ENCODE measurements around the gene FOXP1. TPM values are rescaled to one million over a fixed set of nuclear protein-coding genes. Genes with fewer than 3 reads are reported as not detected.

FOXP1 gene
- total and polyA plus RNA-seq, 2 donors (not counting 1 experiment from before 2014, with no cell fraction given): 91.1 to 508 TPM

- ATAC-seq (ENCODE audit: low read depth) (no peak), DNase-seq (no peak)
- no peak overlapping the region for H2AFZ ChIP-seq (ENCODE audit: insufficient read depth, low read depth, low read length, poor library complexity, severe bottlenecking)
- Mint-ChIP-seq H3K4me1 (peaks cover 35% of the 10 kb centered on the region), H3K9me3 (ENCODE audit: insufficient read depth) (no peaks in the 10 kb centered on the region), H3K4me3 (no peak overlapping the region), H3K27me3 (no peaks in the 10 kb centered on the region), H3K27ac (peak overlapping the region; percentile 16)
- peaks cover 29% of the 10 kb centered on the region for H4K20me1 ChIP-seq (ENCODE audit: control insufficient read depth, insufficient read depth, low read length, poor library complexity, severe bottlenecking)
- no peaks in the 10 kb centered on the region for H3K27me3 ChIP-seq (replicated peaks in 1 of 4; ENCODE audit: control extremely low read depth in 1 of 4, control insufficient read depth in 3 of 4, insufficient read depth in 4 of 4, low read length in 3 of 4)
- WGBS (ENCODE audit: insufficient coverage): no CpG with 5 or more reads among the region's 4 CpGs
- H3K9ac ChIP-seq (ENCODE audit: low read length): no peak overlapping the region
- peaks cover 98% of the 10 kb centered on the region for H3K79me2 ChIP-seq (ENCODE audit: control insufficient read depth, insufficient read depth, low read length)
- H3K4me3 ChIP-seq (ENCODE audit: control extremely low read depth in 1 of 5, extremely low read depth in 1 of 5, insufficient read depth in 1 of 5, low read depth in 2 of 5, low read length in 4 of 5): no peak overlapping the region
- no peak for TF ChIP-seq CTCF (IDR thresholded peaks at IDR 0.05)
- TF ChIP-seq EZH2 (IDR thresholded peaks at IDR 0.05; ENCODE audit: borderline replicate concordance, insufficient read depth, low read depth, low read length, poor library complexity, severe bottlenecking): no peak
- no peak overlapping the region for H3K27ac ChIP-seq (ENCODE audit: low read length in 2 of 2)
- ChIA-PET CTCF (no interaction called here), POLR2A (no interaction called here)
- H3K36me3 ChIP-seq (replicated peaks in 1 of 2; ENCODE audit: control extremely low read depth in 1 of 2, control insufficient read depth in 1 of 2, extremely low read depth in 1 of 2, insufficient read depth in 2 of 2, low read length in 1 of 2): peaks cover 9 to 11% of the 10 kb centered on the region in 2 experiments
- H3K9me3 ChIP-seq (ENCODE audit: control extremely low read depth in 1 of 3, control insufficient read depth in 2 of 3, insufficient read depth in 1 of 3, low read length in 2 of 3): no peaks in the 10 kb centered on the region
- intact Hi-C loops (cut with micrococcal nuclease): no loop called here
- H3K4me1 ChIP-seq (ENCODE audit: control insufficient read depth in 2 of 2, insufficient read depth in 2 of 2, low read length in 2 of 2): peaks cover 0 to under 1% of the 10 kb centered on the region in 2 donors
- no peak overlapping the region for H3K4me2 ChIP-seq (replicated peaks; ENCODE audit: low read depth, low read length, poor library complexity, severe bottlenecking)
These were observed 295.1 kb downstream of the FOXP1 start for GRCh38 chr3:71288269-71288930.

GRCh38 chr3:71285086-71285485, 298.4 kb downstream of the FOXP1 start:
- DNase-seq (no peak), ATAC-seq (ENCODE audit: low read depth) (no peak)
- H3K36me3 ChIP-seq (replicated peaks in 1 of 2; ENCODE audit: control extremely low read depth in 1 of 2, control insufficient read depth in 1 of 2, extremely low read depth in 1 of 2, insufficient read depth in 2 of 2, low read length in 1 of 2): peaks cover 9 to 11% of the 10 kb centered on the region in 2 experiments
- no peaks in the 10 kb centered on the region for H3K27me3 Mint-ChIP-seq
- peaks cover 29% of the 10 kb centered on the region for H4K20me1 ChIP-seq (ENCODE audit: control insufficient read depth, insufficient read depth, low read length, poor library complexity, severe bottlenecking)
- TF ChIP-seq EZH2 (IDR thresholded peaks at IDR 0.05; ENCODE audit: borderline replicate concordance, insufficient read depth, low read depth, low read length, poor library complexity, severe bottlenecking) (no peak), CTCF (IDR thresholded peaks at IDR 0.05) (no peak)
- H3K4me2 ChIP-seq (replicated peaks; ENCODE audit: low read depth, low read length, poor library complexity, severe bottlenecking): no peak overlapping the region
- no peak overlapping the region for H3K9ac ChIP-seq (ENCODE audit: low read length)
- no peaks in the 10 kb centered on the region for H3K9me3 ChIP-seq (ENCODE audit: control extremely low read depth in 1 of 3, control insufficient read depth in 2 of 3, insufficient read depth in 1 of 3, low read length in 2 of 3)
- POLR2A ChIA-PET: no interaction called here
- no CpG with 5 or more reads among the region's 5 CpGs for WGBS (ENCODE audit: insufficient coverage)
- no peak overlapping the region for H2AFZ ChIP-seq (ENCODE audit: insufficient read depth, low read depth, low read length, poor library complexity, severe bottlenecking)
- no peak overlapping the region for H3K27ac ChIP-seq (ENCODE audit: low read length in 2 of 2)
- no peak overlapping the region for H3K4me3 ChIP-seq (ENCODE audit: control extremely low read depth in 1 of 5, extremely low read depth in 1 of 5, insufficient read depth in 1 of 5, low read depth in 2 of 5, low read length in 4 of 5)
- H3K4me1 Mint-ChIP-seq: peaks cover 41% of the 10 kb centered on the region
- no peak overlapping the region for H3K4me3 Mint-ChIP-seq
- H3K27me3 ChIP-seq (replicated peaks in 1 of 4; ENCODE audit: control extremely low read depth in 1 of 4, control insufficient read depth in 3 of 4, insufficient read depth in 4 of 4, low read length in 3 of 4): no peaks in the 10 kb centered on the region
- H3K79me2 ChIP-seq (ENCODE audit: control insufficient read depth, insufficient read depth, low read length): peaks cover 96% of the 10 kb centered on the region
- H3K27ac Mint-ChIP-seq: no peak overlapping the region
- peaks cover 3 to 4% of the 10 kb centered on the region in 2 donors for H3K4me1 ChIP-seq (ENCODE audit: control insufficient read depth in 2 of 2, insufficient read depth in 2 of 2, low read length in 2 of 2)
- CTCF ChIA-PET: no interaction called here
- intact Hi-C loops (cut with micrococcal nuclease): no loop called here
- H3K9me3 Mint-ChIP-seq (ENCODE audit: insufficient read depth): no peaks in the 10 kb centered on the region

Measured in B cell (primary cell).